CD4-positive, alpha-beta T cell treated with Interferon gamma for 1 hour (primary cell): ENCODE results near the gene KSR2.
"Not testable (repeated sequence)": the region's sequence is repeated elsewhere in the genome, so short reads cannot be mapped to it uniquely, and the experiment has no call there.

Experiments
- DNase-seq: peaks from one replicate; pipeline ENCODE4 v3.0.0-alpha.2; 2020

Gene KSR2

GRCh38 chr12:117743761-117744160 lies 225.0 kb downstream of the KSR2 start:
- no peak for DNase-seq

- DNase-seq, result no peak
Observed at GRCh38 chr12:117742721-117743120, 226.1 kb downstream of the KSR2 start.

GRCh38 chr12:117738233-117738632 lies 230.6 kb downstream of the KSR2 start:
- DNase-seq, result no peak

DNA sequence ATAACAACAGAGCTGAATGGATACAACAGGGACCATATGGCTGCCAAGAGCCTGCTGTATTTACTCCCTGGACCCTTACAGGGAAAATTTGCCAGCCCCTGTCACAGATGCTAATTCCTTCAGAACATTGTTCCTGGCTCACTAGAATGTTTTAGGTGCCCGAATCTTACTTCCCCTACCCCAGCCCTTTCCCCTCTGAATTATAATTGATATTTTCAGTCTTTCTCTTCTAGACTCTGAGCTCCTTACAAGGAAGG lies 235.3 kb downstream of the KSR2 start:
- DNase-seq, result no peak

GRCh38 chr12:117732761-117733548 lies 235.8 kb downstream of the KSR2 start:
- no peak for DNase-seq

- not testable (repeated sequence) for DNase-seq
Observed at GRCh38 chr12:117731131-117731530, 237.7 kb downstream of the KSR2 start.

GRCh38 chr12:117727301-117727700 lies 241.5 kb downstream of the KSR2 start:
- no peak for DNase-seq

GRCh38 chr12:117724543-117724942 lies 244.2 kb downstream of the KSR2 start:
- no peak for DNase-seq

- no peak for DNase-seq
Observed at GRCh38 chr12:117718559-117718958, 250.2 kb downstream of the KSR2 start.

DNA sequence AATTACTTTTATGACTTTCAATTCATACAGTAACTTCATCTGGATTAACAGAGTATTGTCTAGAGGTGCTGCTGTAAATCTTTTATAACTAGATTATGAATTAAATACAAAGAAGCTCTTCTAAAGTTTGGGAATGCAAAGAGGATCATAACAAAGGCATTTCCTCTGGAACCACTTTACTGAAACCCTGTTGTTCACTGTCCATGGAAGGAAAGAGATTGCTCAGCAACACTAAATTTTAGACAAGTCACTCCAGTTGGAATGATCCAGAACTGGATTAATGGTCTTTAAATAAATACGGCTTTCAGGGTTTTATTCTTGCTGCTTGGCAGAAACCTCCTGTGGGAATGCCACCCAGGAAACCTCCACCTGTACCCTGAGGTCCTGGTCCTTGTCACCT lies 250.6 kb downstream of the KSR2 start:
- DNase-seq, result no peak

DNA sequence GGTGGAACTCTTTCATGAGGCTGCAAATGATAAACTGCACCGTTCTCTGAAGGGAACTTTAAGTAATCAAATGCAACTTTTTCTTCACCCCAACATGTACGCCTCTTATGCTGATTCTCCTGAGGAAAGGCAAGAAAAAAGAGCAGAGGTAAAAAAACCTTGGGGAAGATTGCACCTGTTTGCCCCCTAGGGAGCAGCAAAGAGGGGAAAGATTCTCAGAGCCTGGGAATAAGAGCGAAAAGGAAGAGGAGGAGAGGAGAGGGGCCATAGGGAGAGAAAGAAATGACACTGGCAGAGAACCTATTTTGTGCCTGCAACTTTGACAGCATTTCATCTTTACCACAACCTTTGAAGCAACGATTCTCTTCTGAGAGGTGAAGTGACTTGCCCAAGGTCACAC lies 254.6 kb downstream of the KSR2 start:
- no peak for DNase-seq

GRCh38 chr12:117710121-117710520 lies 258.7 kb downstream of the KSR2 start:
- no peak for DNase-seq

DNA sequence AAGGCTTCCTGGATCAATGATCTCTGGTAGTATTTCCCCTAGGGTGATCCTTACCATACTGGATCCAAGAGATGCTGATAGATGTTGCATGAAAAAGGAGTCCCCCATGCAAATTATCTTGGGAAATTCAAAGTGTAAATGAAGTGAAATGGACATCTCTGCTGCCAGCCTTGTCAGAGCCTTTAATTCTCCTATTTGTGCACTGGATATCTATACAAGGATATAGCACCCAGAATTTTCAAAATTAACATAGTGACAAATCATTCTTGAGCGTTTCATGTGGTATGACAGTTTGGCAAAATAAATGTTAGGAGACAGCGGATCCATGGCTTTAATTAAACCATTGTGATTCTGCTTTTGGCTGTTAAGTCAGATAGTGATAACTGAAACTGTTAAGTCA lies 260.9 kb downstream of the KSR2 start:
- DNase-seq, result no peak

DNA sequence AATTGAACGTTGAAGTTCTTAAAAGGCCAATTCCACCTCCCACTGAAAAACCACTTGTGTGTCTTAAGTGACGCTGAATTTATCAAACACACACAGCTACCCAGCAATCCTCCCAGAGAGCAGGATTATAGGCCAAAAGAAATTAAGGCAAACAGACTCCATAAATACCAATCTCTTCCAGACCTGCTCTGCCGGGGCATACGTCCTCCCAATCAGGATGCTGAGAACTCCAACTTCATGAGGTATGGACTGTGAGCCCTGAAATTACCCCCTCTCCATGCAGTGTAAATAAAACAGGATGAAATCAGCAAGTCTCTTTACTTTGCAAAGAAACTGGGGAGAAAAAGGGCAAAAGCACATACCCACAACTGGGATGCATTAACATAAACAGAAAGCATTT lies 265.2 kb downstream of the KSR2 start:
- DNase-seq, result no peak

DNA sequence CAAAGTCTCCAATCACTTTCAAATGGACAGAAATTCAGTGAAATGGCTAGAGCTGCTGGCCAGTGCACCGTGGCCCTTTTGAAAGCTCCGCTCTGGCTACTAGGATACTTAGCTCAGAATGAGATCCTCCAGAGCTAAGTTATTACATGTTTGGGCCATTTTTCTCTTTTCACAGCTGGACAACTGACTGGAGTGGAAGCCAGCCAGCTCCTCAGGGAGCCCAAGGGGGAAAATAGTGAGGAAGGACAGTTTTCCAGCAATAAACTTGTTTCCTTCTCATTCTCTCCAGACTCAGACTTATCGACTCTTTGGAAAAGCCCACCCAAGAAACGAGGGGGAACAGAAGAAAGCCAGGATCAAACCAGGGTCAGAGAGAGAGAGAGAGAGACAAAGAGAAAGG lies 266.0 kb downstream of the KSR2 start:
- DNase-seq, result no peak

DNA sequence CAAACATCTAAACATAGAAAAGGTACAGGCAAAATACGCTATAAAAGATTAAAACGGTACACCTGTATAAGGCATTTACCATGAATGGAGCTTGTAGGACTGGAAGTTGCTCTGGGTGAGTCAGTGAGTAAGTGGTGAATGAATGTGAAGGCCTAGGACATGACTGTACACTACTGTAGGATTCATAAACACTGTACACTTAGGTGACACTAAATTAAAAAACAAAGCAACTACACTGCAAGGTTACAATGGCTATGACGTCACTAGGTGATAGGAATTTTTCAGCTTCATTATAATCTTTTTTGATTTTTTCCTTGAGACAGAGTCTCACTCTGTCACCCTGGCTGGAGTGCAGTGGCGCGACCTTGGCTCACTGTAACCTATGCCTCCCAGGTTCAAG lies 269.2 kb downstream of the KSR2 start:
- no peak for DNase-seq

GRCh38 chr12:117699118-117699517 lies 269.7 kb downstream of the KSR2 start:
- no peak for DNase-seq

GRCh38 chr12:117695956-117696355 lies 272.8 kb downstream of the KSR2 start:
- no peak for DNase-seq

DNA sequence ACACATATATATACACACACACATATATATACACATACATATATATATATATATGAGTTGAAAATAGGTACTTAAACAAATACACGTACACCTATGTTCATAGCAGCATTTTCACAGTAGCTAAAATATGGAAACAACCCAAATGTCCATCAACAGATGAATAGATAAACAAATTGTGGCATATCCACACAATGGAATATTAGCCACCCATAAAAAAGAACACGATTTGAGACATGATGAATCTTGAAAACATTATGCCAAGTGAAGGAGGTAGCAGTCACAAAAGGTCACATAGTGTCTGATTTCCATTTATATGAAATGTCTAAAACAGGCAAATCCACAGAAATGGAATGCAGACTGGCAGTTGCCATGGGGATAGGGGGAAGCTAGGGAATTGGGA lies 276.3 kb downstream of the KSR2 start:
- DNase-seq, result no peak

DNA sequence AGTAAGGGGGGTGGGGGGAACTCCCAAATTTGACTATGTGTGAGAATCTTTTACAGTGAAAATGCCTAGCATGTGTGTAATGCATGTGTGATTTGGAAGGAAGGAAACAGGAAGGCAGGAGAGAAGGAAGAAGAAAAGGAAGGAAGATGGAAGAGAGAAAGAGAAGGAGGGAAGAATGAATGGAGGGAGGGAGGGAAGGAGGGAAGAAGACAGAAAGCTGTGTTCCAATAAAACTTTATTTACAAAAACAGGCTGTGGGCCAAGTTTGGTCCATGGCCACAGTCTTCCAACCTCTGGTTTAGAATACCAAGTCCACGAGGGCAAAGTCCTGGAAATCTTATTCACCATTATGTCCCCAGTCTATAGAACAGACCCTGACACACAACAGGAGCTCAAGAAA lies 278.9 kb downstream of the KSR2 start:
- no peak for DNase-seq

DNA sequence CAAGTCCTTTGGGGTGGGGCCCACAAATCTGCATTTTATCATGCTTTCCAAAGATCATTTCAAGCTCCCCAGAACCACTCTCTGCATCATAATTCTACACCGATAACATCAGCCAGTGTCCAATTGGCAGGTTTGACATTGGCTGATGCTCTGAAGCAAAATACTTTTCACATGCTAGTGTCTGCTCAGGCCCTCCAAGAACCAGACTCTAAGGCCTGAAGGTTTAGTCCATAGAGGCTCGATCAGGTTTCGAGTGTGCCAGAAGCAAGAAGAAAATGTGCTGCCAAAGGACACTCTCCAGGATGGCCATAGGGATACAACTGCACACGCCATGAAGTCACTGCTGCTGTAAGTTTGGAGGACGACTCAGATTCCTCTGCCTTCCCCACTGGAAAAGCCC lies 280.3 kb downstream of the KSR2 start:
- DNase-seq, result no peak

- no peak for DNase-seq
Observed at GRCh38 chr12:117686911-117687377, 281.8 kb downstream of the KSR2 start.

GRCh38 chr12:117686210-117686609 lies 282.6 kb downstream of the KSR2 start:
- no peak for DNase-seq

GRCh38 chr12:117685110-117685926 lies 283.5 kb downstream of the KSR2 start:
- DNase-seq, result no peak

DNA sequence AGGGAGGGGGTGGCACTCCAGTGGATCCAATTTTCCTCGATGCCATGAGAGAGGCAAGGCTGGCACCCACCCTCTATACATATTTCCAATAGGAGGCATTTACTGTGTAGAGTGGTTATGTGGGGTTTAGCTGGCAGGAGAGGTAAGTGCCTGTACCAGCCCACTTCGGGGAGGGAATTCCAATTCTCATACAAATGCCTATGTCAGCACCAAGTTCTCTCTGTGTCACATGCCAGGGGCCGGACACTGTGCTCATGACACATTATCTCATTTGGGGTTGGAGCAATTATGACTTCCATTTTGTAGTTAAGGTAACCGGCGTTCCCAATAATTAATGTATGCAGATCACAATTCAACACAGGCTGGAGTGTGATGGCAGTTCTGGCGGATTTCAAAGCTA lies 284.3 kb downstream of the KSR2 start:
- no peak for DNase-seq
